Body of pancreas (tissue), 4 donors: ENCODE data around the gene SNAPC2.
A peak's percentile ranks its signal among the peaks of the same experiment; 100 is the strongest.

Source experiments
- CTCF ChIP-seq, 7 experiments: fragments of 450-650 bp in 4 of 7; fragments of 200-600 bp in 3 of 7; sonication (generic) in 3 of 7; IDR thresholded peaks; one replicate each; pipeline ENCODE4 v1.5.1; 2016 to 2019; ENCODE audit warnings: antibody characterized with exemption in 7 of 7
- POLR2A ChIP-seq, 3 donors: fragments of 450-650 bp; IDR thresholded peaks; one replicate each; pipeline ENCODE4 v1.6.1; 2016; ENCODE audit warnings: antibody characterized with exemption in 3 of 3, mild to moderate bottlenecking in 2 of 3

- TF ChIP-seq CTCF (IDR thresholded peaks at IDR 0.05) (peak; percentile 56 to 77 (median 63)), POLR2A (IDR thresholded peaks at IDR 0.05) (no peak)
These were observed 5.2 kb downstream of the SNAPC2 start for GRCh38 chr19:7925171-7925851.
